GM13976 (cell line): ENCODE data around the gene ATP5F1C.

Experiments
- DNase-seq: peaks from one replicate; pipeline ENCODE4 v3.0.0; 2012; ENCODE audit warnings: low spot score
- CTCF ChIP-seq: IDR thresholded peaks from 2 replicates; pipeline ENCODE4 v1.5.1; 2012; ENCODE audit warnings: borderline replicate concordance, mild to moderate bottlenecking; ENCODE audit not compliant: insufficient read depth; ENCODE audit errors: extremely low read depth, missing control alignments, control extremely low read depth
- in situ Hi-C: fragments of 300-500 bp; cut with MboI; formaldehyde crosslinking; loops from one replicate; pipeline ENCODE4 v1.12.0; 2022; ENCODE audit warnings: low sequenced_read_pairs, mixed read lengths, inconsistent platforms; ENCODE audit not compliant: unreplicated experiment

ATP5F1C gene

GRCh38 chr10:7855205-7855604 lies 67.2 kb downstream of the ATP5F1C start:
- in situ Hi-C loops: loop anchor here (25.0 kb wide), 1 partner anchor 1357 kb away; no protein-coding TSS in a partner anchor
- DNase-seq: no peak
- no peak for TF ChIP-seq CTCF

- DNase-seq: no peak
- no peak for TF ChIP-seq CTCF
- in situ Hi-C loops: loop anchor here (25.0 kb wide), 1 partner anchor 1356 kb away; no protein-coding TSS in a partner anchor
Measured at GRCh38 chr10:7856678-7857077, 68.7 kb downstream of the ATP5F1C start.

GRCh38 chr10:7857262-7857661 lies 69.3 kb downstream of the ATP5F1C start:
- TF ChIP-seq CTCF: no peak
- in situ Hi-C loops: loop anchor here (25.0 kb wide), 1 partner anchor 1355 kb away; no protein-coding TSS in a partner anchor
- DNase-seq: no peak
